ENCODE measurements around the gene FHIP2A.

The FHIP2A gene

GRCh38 chr10:114859222-114859621 is 37.6 kb downstream of the FHIP2A start:
- DNase-seq, result no peak

GRCh38 chr10:114862456-114862855 is 40.9 kb downstream of the FHIP2A start:
- DNase-seq, result no peak

- DNase-seq, result no peak
These were observed 45.8 kb downstream of the FHIP2A start for GRCh38 chr10:114867365-114867764.

GRCh38 chr10:114868870-114869519 is 47.4 kb downstream of the FHIP2A start:
- no peak for DNase-seq

- no peak for DNase-seq
These were observed 47.9 kb downstream of the FHIP2A start for GRCh38 chr10:114869520-114869892.

DNA sequence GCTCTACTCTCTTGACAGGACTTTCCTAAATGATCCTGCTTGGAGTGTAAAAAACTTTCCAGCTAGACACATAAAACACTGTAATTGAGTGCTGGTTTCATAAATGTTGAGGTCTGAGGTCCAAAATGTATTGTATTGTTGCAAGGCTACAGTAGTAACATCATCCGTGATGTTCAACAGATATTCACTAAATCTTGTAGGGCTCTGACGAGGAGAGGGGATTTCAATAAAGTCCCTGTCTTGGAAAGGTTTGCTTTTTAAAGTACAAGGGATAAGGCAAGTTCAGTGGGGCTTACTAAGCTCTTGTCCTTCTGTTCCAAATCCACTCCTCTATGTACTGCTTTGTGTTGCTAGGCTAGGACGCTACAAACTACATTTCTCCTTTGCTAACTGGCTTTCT is 48.9 kb downstream of the FHIP2A start:
- DNase-seq, result no peak

- no peak for DNase-seq
These were observed 49.8 kb downstream of the FHIP2A start for GRCh38 chr10:114871379-114871778.
